Measurements from ENCODE around the gene ZNF594. TPM values are rescaled to one million over a fixed set of nuclear protein-coding genes. Genes with fewer than 3 reads are reported as not detected.
"Not testable (repeated sequence)": the region's sequence is repeated elsewhere in the genome, so short reads cannot be mapped to it uniquely, and the experiment has no call there.

Gene ZNF594
- total RNA-seq, 2 experiments from 2014 or later: 17.2 to 17.5 TPM

GRCh38 chr17:5219536-5219935, 27.9 kb upstream of the ZNF594 start:
- H3K4me1 Mint-ChIP-seq: peaks cover 8% of the 10 kb centered on the region
- no peaks in the 10 kb centered on the region for H3K9me3 Mint-ChIP-seq
- H3K36me3 Mint-ChIP-seq: peaks cover 2% of the 10 kb centered on the region
- H3K27me3 Mint-ChIP-seq: no peaks in the 10 kb centered on the region
- no peak for ATAC-seq (ENCODE audit: low read depth)
- DNase-seq: no peak
- no peak overlapping the region for H3K27ac Mint-ChIP-seq
- H3K4me3 Mint-ChIP-seq: no peak overlapping the region
- POLR2A ChIA-PET: interaction anchor here (0.7 kb wide), 1 partner anchor 10 kb away, joined by 3 read pairs; no protein-coding TSS in a partner anchor

DNA sequence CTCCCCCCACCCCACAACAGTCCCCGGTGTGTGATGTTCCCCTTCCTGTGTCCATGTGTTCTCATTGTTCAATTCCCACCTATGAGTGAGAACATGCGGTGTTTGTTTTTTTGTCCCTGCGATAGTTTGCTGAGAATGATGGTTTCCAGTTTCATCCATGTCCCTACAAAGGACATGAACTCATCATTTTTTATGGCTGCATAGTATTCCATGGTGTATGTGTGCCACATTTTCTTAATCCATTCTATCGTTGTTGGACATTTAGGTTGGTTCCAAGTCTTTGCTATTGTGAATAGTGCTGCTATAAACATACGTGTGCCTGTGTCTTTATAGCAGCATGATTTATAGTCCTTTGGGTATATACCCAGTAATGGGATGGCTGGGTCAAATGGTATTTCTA, 25.9 kb upstream of the ZNF594 start:
- ATAC-seq (ENCODE audit: low read depth); H3K9me3 Mint-ChIP-seq; H3K4me1 Mint-ChIP-seq; H3K27ac Mint-ChIP-seq; DNase-seq; H3K27me3 Mint-ChIP-seq; POLR2A ChIA-PET; H3K36me3 Mint-ChIP-seq; H3K4me3 Mint-ChIP-seq: not testable (repeated sequence)

DNA sequence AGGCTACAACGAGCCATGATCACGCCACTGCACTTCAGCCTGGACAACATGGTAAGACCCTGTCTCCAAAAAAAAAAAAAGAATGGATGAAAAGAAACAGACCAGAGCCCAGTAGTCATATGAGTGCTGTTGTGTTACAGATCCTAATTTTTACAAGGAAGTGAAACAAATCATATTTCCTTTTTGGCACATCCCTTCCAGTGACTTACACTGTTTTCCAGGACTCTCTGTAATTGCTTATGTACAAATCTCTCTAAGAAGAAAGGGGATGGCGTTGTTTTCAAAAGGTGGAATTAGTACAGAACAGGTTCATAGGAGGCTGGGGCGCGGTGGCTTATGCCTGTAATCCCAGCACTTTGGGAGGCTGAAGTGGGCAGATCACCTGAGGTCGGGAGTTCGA, 19.8 kb upstream of the ZNF594 start:
- H3K27ac Mint-ChIP-seq: no peak overlapping the region
- H3K4me3 Mint-ChIP-seq: no peak overlapping the region
- DNase-seq (no peak), ATAC-seq (ENCODE audit: low read depth) (no peak)
- H3K9me3 Mint-ChIP-seq: no peaks in the 10 kb centered on the region
- POLR2A ChIA-PET: no interaction called here
- H3K36me3 Mint-ChIP-seq: peaks cover 2% of the 10 kb centered on the region
- no peaks in the 10 kb centered on the region for H3K27me3 Mint-ChIP-seq
- H3K4me1 Mint-ChIP-seq: peaks cover 3% of the 10 kb centered on the region

GRCh38 chr17:5210614-5211252, 19.1 kb upstream of the ZNF594 start:
- H3K4me3 Mint-ChIP-seq: no peak overlapping the region
- H3K9me3 Mint-ChIP-seq: no peaks in the 10 kb centered on the region
- no peaks in the 10 kb centered on the region for H3K27me3 Mint-ChIP-seq
- no peak overlapping the region for H3K27ac Mint-ChIP-seq
- no peak for DNase-seq
- H3K4me1 Mint-ChIP-seq: peaks cover 3% of the 10 kb centered on the region
- peaks cover 2% of the 10 kb centered on the region for H3K36me3 Mint-ChIP-seq
- ATAC-seq (ENCODE audit: low read depth): no peak
- POLR2A ChIA-PET: no interaction called here

GRCh38 chr17:5210091-5210490, 18.4 kb upstream of the ZNF594 start:
- POLR2A ChIA-PET: no interaction called here
- Mint-ChIP-seq H3K4me1 (peaks cover 3% of the 10 kb centered on the region), H3K27ac (no peak overlapping the region), H3K27me3 (no peaks in the 10 kb centered on the region), H3K9me3 (no peaks in the 10 kb centered on the region), H3K36me3 (peaks cover 2% of the 10 kb centered on the region), H3K4me3 (no peak overlapping the region)
- ATAC-seq (ENCODE audit: low read depth) (no peak), DNase-seq (no peak)

- POLR2A ChIA-PET: no interaction called here
Measured at GRCh38 chr17:5209396-5209795, 17.7 kb upstream of the ZNF594 start.

GRCh38 chr17:5203908-5204294, 12.2 kb upstream of the ZNF594 start:
- peaks cover 6% of the 10 kb centered on the region for H3K36me3 Mint-ChIP-seq
- no peaks in the 10 kb centered on the region for H3K4me1 Mint-ChIP-seq
- no peak overlapping the region for H3K4me3 Mint-ChIP-seq
- ATAC-seq (ENCODE audit: low read depth): no peak
- POLR2A ChIA-PET: interaction anchor here (0.7 kb wide), 1 partner anchor 155 kb away, joined by 3 read pairs; no protein-coding TSS in a partner anchor
- no peak for DNase-seq
- H3K27ac Mint-ChIP-seq: no peak overlapping the region
- no peaks in the 10 kb centered on the region for H3K27me3 Mint-ChIP-seq
- H3K9me3 Mint-ChIP-seq: peaks cover 5% of the 10 kb centered on the region

More at GRCh38 chr17:5209396-5209795, 17.7 kb upstream of the ZNF594 start:
- ATAC-seq (ENCODE audit: low read depth): no peak
- H3K9me3 Mint-ChIP-seq: no peaks in the 10 kb centered on the region
- H3K4me3 Mint-ChIP-seq: no peak overlapping the region
- no peak overlapping the region for H3K27ac Mint-ChIP-seq
- H3K4me1 Mint-ChIP-seq: peaks cover 3% of the 10 kb centered on the region
- no peaks in the 10 kb centered on the region for H3K27me3 Mint-ChIP-seq
- H3K36me3 Mint-ChIP-seq: no peaks in the 10 kb centered on the region
- DNase-seq: no peak

GRCh38 chr17:5203178-5203907, 11.7 kb upstream of the ZNF594 start:
- Mint-ChIP-seq H3K9me3 (peaks cover 5% of the 10 kb centered on the region), H3K36me3 (peaks cover 6% of the 10 kb centered on the region), H3K4me3 (no peak overlapping the region), H3K27ac (no peak overlapping the region), H3K4me1 (peaks cover 2% of the 10 kb centered on the region), H3K27me3 (no peaks in the 10 kb centered on the region)
- DNase-seq: no peak
- POLR2A ChIA-PET: no interaction called here
- ATAC-seq (ENCODE audit: low read depth): no peak

GRCh38 chr17:5201011-5201410, 9.3 kb upstream of the ZNF594 start:
- Mint-ChIP-seq H3K4me3 (no peak overlapping the region), H3K36me3 (peaks cover 6% of the 10 kb centered on the region), H3K9me3 (peaks cover 5% of the 10 kb centered on the region), H3K27ac (no peak overlapping the region), H3K4me1 (peaks cover 6% of the 10 kb centered on the region), H3K27me3 (no peaks in the 10 kb centered on the region)
- POLR2A ChIA-PET: interaction anchor here (0.6 kb wide), 1 partner anchor 109 kb away, joined by 4 read pairs; no protein-coding TSS in a partner anchor
- DNase-seq: no peak
- no peak for ATAC-seq (ENCODE audit: low read depth)

DNA sequence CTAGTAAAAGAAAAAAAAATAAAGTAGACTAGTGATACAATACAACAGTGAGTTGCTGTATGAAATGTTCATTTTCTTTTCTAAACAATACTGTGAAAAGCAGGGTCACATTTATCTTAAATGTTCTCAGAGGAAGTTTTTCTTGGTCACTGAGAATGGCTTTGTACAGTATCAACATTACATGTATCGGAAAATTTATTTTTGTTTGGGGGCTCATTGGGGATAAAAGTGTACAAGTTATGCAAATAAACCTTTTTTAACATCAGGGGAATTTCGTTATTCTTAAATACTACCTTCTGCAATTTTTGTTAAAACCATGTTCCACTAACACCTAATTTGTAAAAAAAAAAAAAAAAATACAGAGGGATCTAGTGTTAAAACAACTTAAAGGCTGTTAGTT, 8.7 kb upstream of the ZNF594 start:
- Mint-ChIP-seq H3K36me3 (peaks cover 6% of the 10 kb centered on the region), H3K4me3 (no peak overlapping the region), H3K4me1 (peaks cover 6% of the 10 kb centered on the region), H3K27ac (no peak overlapping the region), H3K27me3 (no peaks in the 10 kb centered on the region), H3K9me3 (peaks cover 5% of the 10 kb centered on the region)
- no peak for DNase-seq
- no peak for ATAC-seq (ENCODE audit: low read depth)
- POLR2A ChIA-PET: interaction anchor here (0.6 kb wide), 1 partner anchor 110 kb away, joined by 4 read pairs; no protein-coding TSS in a partner anchor

- no peaks in the 10 kb centered on the region for H3K9me3 Mint-ChIP-seq
- POLR2A ChIA-PET: interaction anchor here (0.6 kb wide), 1 partner anchor 241 kb away, joined by 4 read pairs; the partner anchor contains the start of gene C1QBP
- ATAC-seq (ENCODE audit: low read depth): peak; percentile 37
- H3K27ac Mint-ChIP-seq: peak overlapping the region; percentile 6
- peaks cover 6% of the 10 kb centered on the region for H3K4me1 Mint-ChIP-seq
- H3K4me3 Mint-ChIP-seq: no peak overlapping the region
- H3K27me3 Mint-ChIP-seq: no peaks in the 10 kb centered on the region
- no peaks in the 10 kb centered on the region for H3K36me3 Mint-ChIP-seq
- DNase-seq: no peak
Measured at GRCh38 chr17:5198472-5198871, 6.8 kb upstream of the ZNF594 start.

- H3K9me3 Mint-ChIP-seq: peaks cover 4% of the 10 kb centered on the region
- POLR2A ChIA-PET: interaction anchor here (0.7 kb wide), 1 partner anchor 343 kb away, joined by 3 read pairs; no protein-coding TSS in a partner anchor
- no peak overlapping the region for H3K4me3 Mint-ChIP-seq
- H3K27ac Mint-ChIP-seq: no peak overlapping the region
- ATAC-seq (ENCODE audit: low read depth) (no peak), DNase-seq (no peak)
- H3K27me3 Mint-ChIP-seq: no peaks in the 10 kb centered on the region
- peaks cover 26% of the 10 kb centered on the region for H3K4me1 Mint-ChIP-seq
- peaks cover 19% of the 10 kb centered on the region for H3K36me3 Mint-ChIP-seq
Measured at GRCh38 chr17:5194346-5194745, 2.7 kb upstream of the ZNF594 start.

GRCh38 chr17:5184288-5184687, 7.4 kb downstream of the ZNF594 start:
- H3K27me3 Mint-ChIP-seq: no peaks in the 10 kb centered on the region
- H3K4me1 Mint-ChIP-seq: no peaks in the 10 kb centered on the region
- DNase-seq: no peak
- peaks cover 67% of the 10 kb centered on the region for H3K36me3 Mint-ChIP-seq
- H3K4me3 Mint-ChIP-seq: no peak overlapping the region
- H3K9me3 Mint-ChIP-seq: peaks cover 41% of the 10 kb centered on the region
- POLR2A ChIA-PET: no interaction called here
- no peak overlapping the region for H3K27ac Mint-ChIP-seq
- no peak for ATAC-seq (ENCODE audit: low read depth)

DNA sequence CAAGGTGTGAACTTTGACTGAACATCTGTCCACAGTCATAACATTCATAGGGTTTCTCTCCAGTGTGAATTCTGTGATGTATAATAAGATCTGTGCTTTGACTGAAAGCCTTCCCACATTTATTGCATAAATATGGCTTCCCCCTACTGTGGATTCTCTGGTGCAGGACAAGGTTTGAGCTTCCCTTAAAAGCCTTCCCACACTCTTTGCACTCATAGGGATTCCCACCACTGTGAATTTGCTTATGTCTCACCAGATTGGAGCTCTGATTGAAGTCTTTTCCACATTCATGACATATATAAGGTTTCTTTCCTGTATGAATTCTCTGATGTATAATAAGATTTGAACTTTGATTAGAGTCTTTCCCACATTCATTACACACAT, 8.3 kb downstream of the ZNF594 start:
- POLR2A ChIA-PET: interaction anchor here (0.6 to 2.9 kb wide), 2 partner anchors 8 to 43 kb away, joined by 3 to 8 read pairs; partner anchors contain the start of gene ZNF594
- ATAC-seq (ENCODE audit: low read depth): no peak
- H3K36me3 Mint-ChIP-seq: peaks cover 69% of the 10 kb centered on the region
- peaks cover 41% of the 10 kb centered on the region for H3K9me3 Mint-ChIP-seq
- H3K4me1 Mint-ChIP-seq: no peaks in the 10 kb centered on the region
- DNase-seq: no peak
- H3K4me3 Mint-ChIP-seq: no peak overlapping the region
- H3K27me3 Mint-ChIP-seq: no peaks in the 10 kb centered on the region
- H3K27ac Mint-ChIP-seq: no peak overlapping the region

Measured in activated naive CD8-positive, alpha-beta T cell treated with anti-CD3 and anti-CD28 coated beads, Interleukin-2, amount 10 ng/mL, durations not matched to agents 7 days and 5 days (primary cell).